ENCODE measurements around the gene SLC9A2.

Gene SLC9A2

GRCh38 chr2:102737431-102737830 lies 118.1 kb downstream of the SLC9A2 start:
- TF ChIP-seq CTCF (IDR thresholded peaks at IDR 0.05; ENCODE audit: insufficient read depth, low read depth, low read length, missing control alignments), result no peak
- peak overlapping the region; percentile 91 for H3K4me3 ChIP-seq (ENCODE audit: low read depth, low read length)
- peak; percentile 58 for DNase-seq (ENCODE audit: low read depth)

DNA sequence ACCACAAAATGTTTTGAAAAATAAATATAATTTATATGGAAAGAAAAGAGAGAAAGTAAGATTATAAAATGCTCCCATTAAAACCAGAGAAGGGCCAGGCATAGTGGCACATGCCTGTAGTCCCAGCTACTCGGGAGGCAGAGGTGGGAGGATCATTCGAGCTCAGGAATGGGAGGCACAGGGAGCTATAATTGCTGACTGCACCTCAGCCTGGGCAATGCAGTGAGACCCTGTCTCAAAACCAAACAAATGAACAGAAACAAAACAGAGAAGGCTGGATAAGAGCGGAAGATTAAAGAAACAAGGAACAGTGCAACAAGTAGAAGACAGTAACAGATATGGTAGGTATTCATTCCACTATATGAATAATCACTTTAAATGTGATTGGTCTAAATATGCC lies 123.9 kb downstream of the SLC9A2 start:
- no peak for TF ChIP-seq CTCF (IDR thresholded peaks at IDR 0.05; ENCODE audit: insufficient read depth, low read depth, low read length, missing control alignments)
- no peak for DNase-seq (ENCODE audit: low read depth)
- no peak overlapping the region for H3K4me3 ChIP-seq (ENCODE audit: low read depth, low read length)

DNA sequence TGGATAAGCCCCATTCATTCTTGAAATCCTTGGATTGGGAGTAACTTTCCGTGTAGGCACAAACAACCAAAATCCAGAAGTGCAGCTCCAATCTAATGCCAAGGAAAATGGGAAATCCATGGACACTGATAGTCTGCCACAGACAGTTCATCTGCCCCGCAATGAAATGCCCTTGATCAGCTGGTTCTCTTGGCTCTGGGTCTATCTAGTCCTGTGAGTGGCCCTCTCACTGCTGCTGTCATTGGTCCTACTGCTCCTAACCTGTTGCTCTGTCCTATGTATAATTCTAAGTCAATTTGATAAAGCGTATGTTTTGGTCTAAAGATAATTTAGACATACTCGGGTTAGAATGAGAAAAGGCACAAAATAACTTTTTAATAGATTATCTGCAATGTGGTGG lies 128.8 kb downstream of the SLC9A2 start:
- DNase-seq (ENCODE audit: low read depth), result no peak
- TF ChIP-seq CTCF (IDR thresholded peaks at IDR 0.05; ENCODE audit: insufficient read depth, low read depth, low read length, missing control alignments), result no peak
- H3K4me3 ChIP-seq (ENCODE audit: low read depth, low read length), result no peak overlapping the region

GRCh38 chr2:102749938-102750337 lies 130.6 kb downstream of the SLC9A2 start:
- no peak for TF ChIP-seq CTCF (IDR thresholded peaks at IDR 0.05; ENCODE audit: insufficient read depth, low read depth, low read length, missing control alignments)
- H3K4me3 ChIP-seq (ENCODE audit: low read depth, low read length), result no peak overlapping the region
- DNase-seq (ENCODE audit: low read depth), result peak; percentile 66

GRCh38 chr2:102753563-102754159 lies 134.3 kb downstream of the SLC9A2 start:
- H3K4me3 ChIP-seq (ENCODE audit: low read depth, low read length), result no peak overlapping the region
- TF ChIP-seq CTCF (IDR thresholded peaks at IDR 0.05; ENCODE audit: insufficient read depth, low read depth, low read length, missing control alignments), result peak; percentile 59
- peak; percentile 32 for DNase-seq (ENCODE audit: low read depth)

- no peak for TF ChIP-seq CTCF (IDR thresholded peaks at IDR 0.05; ENCODE audit: insufficient read depth, low read depth, low read length, missing control alignments)
- DNase-seq (ENCODE audit: low read depth), result no peak
- no peak overlapping the region for H3K4me3 ChIP-seq (ENCODE audit: low read depth, low read length)
Measured at GRCh38 chr2:102754456-102755145, 135.2 kb downstream of the SLC9A2 start.

DNA sequence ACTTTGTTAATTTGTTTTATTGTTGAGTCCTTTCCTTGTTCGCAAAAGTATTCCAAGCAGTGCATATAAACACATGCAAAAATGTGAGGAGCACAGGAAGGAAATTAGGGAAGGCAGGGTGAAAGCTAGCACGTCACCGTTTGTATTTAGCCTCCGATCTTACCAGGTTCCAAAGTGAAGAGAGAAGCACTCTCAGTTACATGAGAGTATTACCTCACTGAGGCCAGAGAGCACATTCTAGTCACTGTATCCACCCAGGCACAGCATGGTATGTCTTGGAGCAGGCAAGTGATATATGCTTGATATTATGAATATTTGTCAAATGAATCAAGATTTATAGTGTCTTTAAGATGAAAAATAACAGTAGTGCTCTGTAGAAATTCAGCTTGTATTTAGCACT lies 135.9 kb downstream of the SLC9A2 start:
- no peak for TF ChIP-seq CTCF (IDR thresholded peaks at IDR 0.05; ENCODE audit: insufficient read depth, low read depth, low read length, missing control alignments)
- DNase-seq (ENCODE audit: low read depth), result no peak
- H3K4me3 ChIP-seq (ENCODE audit: low read depth, low read length), result no peak overlapping the region

All from GM12865 (cell line).